ENCODE results near the gene PLOD1. TPM values are rescaled to one million over a fixed set of nuclear protein-coding genes. Genes with fewer than 3 reads are reported as not detected.
A peak's percentile ranks its signal among the peaks of the same experiment; 100 is the strongest.
"Not testable (repeated sequence)": the region's sequence is repeated elsewhere in the genome, so short reads cannot be mapped to it uniquely, and the experiment has no call there.

The PLOD1 gene
- polyA plus RNA-seq, 3 donors from 2014 or later: 36.2 to 81.9 (median 73.8) TPM

DNA sequence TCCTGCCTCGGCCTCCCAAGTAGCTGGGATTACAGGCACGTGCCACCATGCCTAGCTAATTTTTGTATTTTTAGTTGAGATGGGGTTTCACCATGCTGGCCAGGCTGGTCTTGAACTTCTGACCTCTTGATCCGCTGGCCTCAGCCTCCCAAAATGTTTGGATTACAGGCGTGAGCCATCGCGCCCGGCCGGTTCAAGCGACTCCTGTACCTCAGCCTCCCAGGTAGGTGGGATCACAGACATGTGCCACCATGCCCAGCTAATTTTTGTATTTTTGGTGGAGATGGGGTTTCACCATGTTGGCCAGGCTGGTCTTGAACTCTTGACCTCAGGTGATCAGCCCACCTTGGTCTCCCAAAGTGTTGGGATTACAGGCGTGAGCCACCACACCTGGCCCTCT is 1.2 kb downstream of the PLOD1 start:
- H3K27me3 Mint-ChIP-seq (ENCODE audit: low read depth in 3 of 3); H3K9me3 Mint-ChIP-seq; H3K36me3 Mint-ChIP-seq; DNase-seq; H3K27ac Mint-ChIP-seq: not testable (repeated sequence)
- H3K4me1 Mint-ChIP-seq: peaks cover 0 to 21% of the 10 kb centered on the region in 2 donors
- H3K4me3 Mint-ChIP-seq: peak overlapping the region; percentile 33 to 90 (median 42)

- Mint-ChIP-seq H3K4me3 (no peak overlapping the region), H3K4me1 (peaks cover 0 to 17% of the 10 kb centered on the region in 2 donors), H3K27me3 (ENCODE audit: low read depth in 3 of 3) (no peaks in the 10 kb centered on the region), H3K27ac (peak overlapping the region in 1 of 6 donors; percentile 55), H3K36me3 (no peaks in the 10 kb centered on the region), H3K9me3 (no peaks in the 10 kb centered on the region)
- DNase-seq: no peak
Measured at GRCh38 chr1:11938722-11939526, 4.4 kb downstream of the PLOD1 start.

GRCh38 chr1:11939794-11940193 is 5.3 kb downstream of the PLOD1 start:
- not testable (repeated sequence) for H3K27ac Mint-ChIP-seq; H3K27me3 Mint-ChIP-seq (ENCODE audit: low read depth in 3 of 3); DNase-seq; H3K9me3 Mint-ChIP-seq; H3K36me3 Mint-ChIP-seq; H3K4me3 Mint-ChIP-seq
- H3K4me1 Mint-ChIP-seq: peaks cover 0 to 12% of the 10 kb centered on the region in 2 donors

DNA sequence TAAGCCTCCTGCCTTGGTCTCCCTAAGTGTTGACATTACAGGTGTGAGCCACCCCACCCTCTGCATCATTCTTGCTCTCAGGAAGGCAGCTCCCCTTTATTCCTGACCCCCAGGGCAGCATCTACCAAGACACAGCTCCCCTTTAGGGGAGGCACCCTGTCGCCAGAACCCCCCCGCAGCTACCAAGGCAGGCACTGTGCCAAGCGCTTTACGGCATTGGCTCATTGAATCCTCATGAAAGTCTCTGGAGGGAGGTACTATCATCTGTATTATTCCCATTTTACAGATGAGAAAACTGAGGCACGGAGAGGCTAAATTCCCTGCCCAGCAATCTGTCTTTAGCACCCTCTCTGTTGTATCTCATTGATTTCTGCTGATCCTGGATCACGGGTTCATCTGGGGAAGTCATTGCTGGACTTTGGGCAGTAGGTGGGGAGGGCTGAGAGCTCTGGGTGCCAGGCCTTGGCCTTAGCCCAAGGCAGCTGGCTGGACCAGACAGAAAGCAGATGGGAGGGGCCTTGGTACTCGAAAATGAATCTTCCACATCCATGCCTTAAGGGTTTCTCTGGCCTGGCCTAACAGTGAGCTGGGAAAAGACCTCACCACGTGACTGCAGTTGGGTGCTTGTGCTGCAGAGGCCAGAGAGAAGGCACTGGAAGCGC is 5.9 kb downstream of the PLOD1 start:
- Mint-ChIP-seq H3K27ac (peak overlapping the region in 3 of 6 donors; percentile 26 to 34 (median 32)), H3K36me3 (no peaks in the 10 kb centered on the region), H3K4me3 (no peak overlapping the region), H3K27me3 (ENCODE audit: low read depth in 3 of 3) (no peaks in the 10 kb centered on the region), H3K4me1 (peaks cover 0 to 8% of the 10 kb centered on the region in 2 donors), H3K9me3 (no peaks in the 10 kb centered on the region)
- DNase-seq: no peak

GRCh38 chr1:11942280-11942679 is 7.8 kb downstream of the PLOD1 start:
- Mint-ChIP-seq H3K4me3 (no peak overlapping the region), H3K27ac (peak overlapping the region in 2 of 6 donors; percentile 18 to 45)
- DNase-seq: no peak

GRCh38 chr1:11943619-11944018 is 9.1 kb downstream of the PLOD1 start:
- Mint-ChIP-seq H3K27me3 (ENCODE audit: low read depth in 3 of 3) (no peaks in the 10 kb centered on the region), H3K9me3 (no peaks in the 10 kb centered on the region), H3K4me1 (peaks cover 5 to 7% of the 10 kb centered on the region in 2 donors), H3K27ac (no peak overlapping the region), H3K4me3 (no peak overlapping the region), H3K36me3 (peaks cover 4 to 9% (median 7%) of the 10 kb centered on the region in 3 donors)
- DNase-seq: no peak

More at GRCh38 chr1:11942280-11942679, 7.8 kb downstream of the PLOD1 start:
- Mint-ChIP-seq H3K4me1 (peaks cover 4 to 7% of the 10 kb centered on the region in 2 donors), H3K9me3 (no peaks in the 10 kb centered on the region), H3K27me3 (ENCODE audit: low read depth in 3 of 3) (no peaks in the 10 kb centered on the region), H3K36me3 (peaks cover 0 to 7% (median 6%) of the 10 kb centered on the region in 3 donors)

DNA sequence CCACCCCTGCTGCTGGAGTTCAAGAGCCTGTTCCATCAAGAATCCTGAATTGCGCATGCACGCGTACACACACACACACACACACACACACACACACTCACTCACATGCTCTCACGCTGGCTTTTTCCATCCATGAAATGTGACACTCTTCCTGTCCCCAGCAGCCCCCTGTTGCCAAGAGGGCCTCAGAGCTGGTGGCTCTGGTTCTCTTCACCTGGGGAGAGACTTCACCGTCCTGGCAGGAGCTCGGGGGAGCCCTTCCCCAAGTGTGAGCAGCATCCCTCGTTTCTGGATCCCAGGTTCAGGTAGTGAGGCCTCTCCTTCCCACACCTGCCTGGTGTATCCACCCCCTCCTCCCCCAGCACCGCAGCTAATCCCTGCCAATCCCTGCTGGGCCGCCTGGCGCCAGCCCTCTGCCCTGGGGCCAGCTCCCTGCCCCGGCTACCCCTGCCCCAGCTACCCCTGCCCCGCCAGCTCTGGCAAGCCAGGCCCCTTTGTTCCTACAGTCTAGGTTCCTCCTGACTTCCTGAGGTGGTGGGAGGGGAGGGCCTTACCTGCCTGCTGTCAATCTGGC is 9.9 kb downstream of the PLOD1 start:
- peaks cover 4 to 14% (median 7%) of the 10 kb centered on the region in 3 donors for H3K36me3 Mint-ChIP-seq
- H3K4me3 Mint-ChIP-seq: no peak overlapping the region
- no peaks in the 10 kb centered on the region for H3K9me3 Mint-ChIP-seq
- H3K27ac Mint-ChIP-seq: peak overlapping the region in 1 of 6 donors; percentile 37
- peaks cover 7% of the 10 kb centered on the region in 2 donors for H3K4me1 Mint-ChIP-seq
- no peak for DNase-seq
- H3K27me3 Mint-ChIP-seq (ENCODE audit: low read depth in 3 of 3): no peaks in the 10 kb centered on the region

DNA sequence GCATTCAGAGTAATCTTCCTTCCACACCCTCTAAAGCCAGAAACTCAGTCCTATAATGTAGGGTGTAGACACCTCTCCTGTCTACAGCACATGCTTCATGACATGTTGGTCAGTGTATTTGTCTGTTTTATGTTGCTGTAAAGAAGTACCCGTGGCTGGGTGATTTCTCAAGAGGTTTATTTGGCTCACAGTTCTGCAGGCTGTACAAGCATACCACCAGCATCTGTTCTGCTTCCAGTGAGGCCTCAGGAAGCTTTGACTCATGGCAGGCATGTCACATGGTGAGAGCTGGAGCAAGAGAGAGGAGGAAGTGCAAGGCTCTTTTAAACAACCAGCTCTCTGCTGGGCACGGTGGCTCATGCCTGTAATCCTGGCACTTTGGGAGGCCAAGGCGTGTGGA is 12.1 kb downstream of the PLOD1 start:
- Mint-ChIP-seq H3K27me3 (ENCODE audit: low read depth in 3 of 3) (peaks cover 0 to 3% (median 0%) of the 10 kb centered on the region in 3 donors), H3K9me3 (no peaks in the 10 kb centered on the region), H3K27ac (peak overlapping the region in 4 of 6 donors; percentile 41 to 75 (median 51))

GRCh38 chr1:11948822-11949458 is 14.4 kb downstream of the PLOD1 start:
- Mint-ChIP-seq H3K4me1 (peaks cover 20 to 21% of the 10 kb centered on the region in 2 donors), H3K9me3 (no peaks in the 10 kb centered on the region), H3K36me3 (peaks cover 4 to 20% (median 11%) of the 10 kb centered on the region in 3 donors), H3K27me3 (ENCODE audit: low read depth in 3 of 3) (peaks cover 0 to 4% (median 3%) of the 10 kb centered on the region in 3 donors), H3K27ac (peak overlapping the region in 3 of 6 donors; percentile 10 to 79 (median 75)), H3K4me3 (peak overlapping the region in 1 of 5 donors; percentile 21)
- DNase-seq: no peak

More for the DNA sequence above, 12.1 kb downstream of the PLOD1 start:
- no peak for DNase-seq
- peaks cover 4 to 17% (median 11%) of the 10 kb centered on the region in 3 donors for H3K36me3 Mint-ChIP-seq
- peaks cover 7 to 10% of the 10 kb centered on the region in 2 donors for H3K4me1 Mint-ChIP-seq
- H3K4me3 Mint-ChIP-seq: no peak overlapping the region

- H3K9me3 Mint-ChIP-seq: no peaks in the 10 kb centered on the region
- H3K27ac Mint-ChIP-seq: peak overlapping the region; percentile 80 to 96 (median 88)
- H3K27me3 Mint-ChIP-seq (ENCODE audit: low read depth in 3 of 3): peaks cover 0 to 4% (median 3%) of the 10 kb centered on the region in 3 donors
- H3K4me3 Mint-ChIP-seq: peak overlapping the region in 4 of 5 donors; percentile 29 to 84 (median 60)
- no peak for DNase-seq
- peaks cover 20 to 28% of the 10 kb centered on the region in 2 donors for H3K4me1 Mint-ChIP-seq
- H3K36me3 Mint-ChIP-seq: peaks cover 4 to 15% (median 4%) of the 10 kb centered on the region in 3 donors
Measured at GRCh38 chr1:11951901-11952300, 17.4 kb downstream of the PLOD1 start.

GRCh38 chr1:11952455-11953109 is 18.1 kb downstream of the PLOD1 start:
- Mint-ChIP-seq H3K27ac (peak overlapping the region; percentile 80 to 96 (median 88)), H3K4me1 (peaks cover 25 to 28% of the 10 kb centered on the region in 2 donors), H3K4me3 (peak overlapping the region; percentile 56 to 84 (median 63)), H3K9me3 (no peaks in the 10 kb centered on the region), H3K36me3 (peaks cover 8 to 20% (median 9%) of the 10 kb centered on the region in 3 donors), H3K27me3 (ENCODE audit: low read depth in 3 of 3) (peaks cover 0 to 4% (median 3%) of the 10 kb centered on the region in 3 donors)
- peak; percentile 62 to 80 (median 64) for DNase-seq

- peak overlapping the region; percentile 62 to 95 (median 80) for H3K27ac Mint-ChIP-seq
- DNase-seq: peak; percentile 32 to 40 (median 40)
- peaks cover 20 to 25% of the 10 kb centered on the region in 2 donors for H3K4me1 Mint-ChIP-seq
- H3K27me3 Mint-ChIP-seq (ENCODE audit: low read depth in 3 of 3): peaks cover 2 to 4% (median 3%) of the 10 kb centered on the region in 3 donors
- no peaks in the 10 kb centered on the region for H3K9me3 Mint-ChIP-seq
- H3K4me3 Mint-ChIP-seq: peak overlapping the region; percentile 24 to 85 (median 65)
- H3K36me3 Mint-ChIP-seq: peaks cover 6 to 14% (median 8%) of the 10 kb centered on the region in 3 donors
Measured at GRCh38 chr1:11955221-11955620, 20.7 kb downstream of the PLOD1 start.

DNA sequence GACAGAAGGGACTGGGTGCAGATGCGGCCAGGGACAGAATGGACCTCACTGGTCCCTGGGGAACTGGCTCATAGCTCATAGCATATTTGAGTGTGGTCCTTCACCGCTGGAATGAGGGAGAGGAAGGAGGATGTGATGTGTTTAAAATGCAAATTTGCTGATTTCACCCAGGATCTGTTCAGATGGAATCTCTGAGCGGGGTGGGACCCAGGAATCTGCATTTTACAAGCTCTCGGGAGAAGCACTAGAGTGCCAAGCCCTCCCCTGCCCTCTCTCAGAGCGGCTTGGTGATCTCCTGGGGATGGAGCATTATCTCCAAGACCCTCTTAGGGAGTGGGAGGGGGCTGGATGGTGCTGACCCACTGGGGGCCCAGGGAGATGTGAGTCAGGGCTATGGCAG is 22.9 kb downstream of the PLOD1 start:
- Mint-ChIP-seq H3K27me3 (ENCODE audit: low read depth in 3 of 3) (peaks cover 0 to 4% (median 2%) of the 10 kb centered on the region in 3 donors), H3K9me3 (no peaks in the 10 kb centered on the region), H3K4me1 (peaks cover 13 to 17% of the 10 kb centered on the region in 2 donors), H3K4me3 (peak overlapping the region in 1 of 5 donors; percentile 45), H3K36me3 (peaks cover 4 to 8% (median 8%) of the 10 kb centered on the region in 3 donors), H3K27ac (peak overlapping the region in 5 of 6 donors; percentile 4 to 86 (median 69))
- no peak for DNase-seq

Data from immature natural killer cell (primary cell).